IPS-NIHi11 (cell line): ENCODE measurements around the gene AGAP1.

Experiments
- DNase-seq: peaks from one replicate; pipeline ENCODE4 v3.0.0; 2012; ENCODE audit warnings: mixed read lengths, low spot score

AGAP1 gene

GRCh38 chr2:235712176-235712575 is 218.3 kb downstream of the AGAP1 start:
- DNase-seq = no peak

- DNase-seq = no peak
Measured at GRCh38 chr2:235713189-235713588, 219.3 kb downstream of the AGAP1 start.

- no peak for DNase-seq
Measured at GRCh38 chr2:235715601-235716000, 221.8 kb downstream of the AGAP1 start.

- DNase-seq = no peak
Measured at GRCh38 chr2:235716875-235717496, 223.1 kb downstream of the AGAP1 start.

- DNase-seq = no peak
Measured at GRCh38 chr2:235719146-235719942, 225.5 kb downstream of the AGAP1 start.

- DNase-seq = no peak
Measured at GRCh38 chr2:235721625-235722024, 227.8 kb downstream of the AGAP1 start.

GRCh38 chr2:235722869-235723268 is 229.0 kb downstream of the AGAP1 start:
- DNase-seq = no peak

GRCh38 chr2:235723371-235723770 is 229.5 kb downstream of the AGAP1 start:
- DNase-seq = no peak

GRCh38 chr2:235723811-235724465 is 230.1 kb downstream of the AGAP1 start:
- DNase-seq = no peak

- no peak for DNase-seq
Measured at GRCh38 chr2:235725016-235725489, 231.2 kb downstream of the AGAP1 start.

GRCh38 chr2:235725841-235726240 is 232.0 kb downstream of the AGAP1 start:
- no peak for DNase-seq

- no peak for DNase-seq
Measured at GRCh38 chr2:235726554-235726953, 232.7 kb downstream of the AGAP1 start.

GRCh38 chr2:235727174-235727573 is 233.3 kb downstream of the AGAP1 start:
- DNase-seq = no peak

- no peak for DNase-seq
Measured at GRCh38 chr2:235727891-235728799, 234.3 kb downstream of the AGAP1 start.

- no peak for DNase-seq
Measured at GRCh38 chr2:235728800-235729556, 235.1 kb downstream of the AGAP1 start.

- no peak for DNase-seq
Measured at GRCh38 chr2:235729557-235729947, 235.7 kb downstream of the AGAP1 start.

- no peak for DNase-seq
Measured at GRCh38 chr2:235730115-235730514, 236.3 kb downstream of the AGAP1 start.

- DNase-seq = no peak
Measured at GRCh38 chr2:235733761-235734160, 239.9 kb downstream of the AGAP1 start.

- no peak for DNase-seq
Measured at GRCh38 chr2:235734168-235734567, 240.3 kb downstream of the AGAP1 start.

GRCh38 chr2:235734688-235735231 is 240.9 kb downstream of the AGAP1 start:
- no peak for DNase-seq

GRCh38 chr2:235737396-235737795 is 243.6 kb downstream of the AGAP1 start:
- no peak for DNase-seq
